Measurements from ENCODE around the gene STEAP4. TPM values are rescaled to one million over a fixed set of nuclear protein-coding genes. Genes with fewer than 3 reads are reported as not detected.

STEAP4 gene
- polyA plus RNA-seq, 1 donor (not counting 4 experiments of a cell fraction or from before 2014, with no cell fraction given): 2.0 TPM

- H3K9ac ChIP-seq (ENCODE audit: control insufficient read depth, extremely low read depth, insufficient read depth, low read length): no peak overlapping the region
- peaks cover 4% of the 10 kb centered on the region for H3K9me3 ChIP-seq (ENCODE audit: control insufficient read depth, low read depth, low read length)
- no peak overlapping the region for H2AFZ ChIP-seq (ENCODE audit: control insufficient read depth, low read length)
- no peaks in the 10 kb centered on the region for H3K36me3 ChIP-seq (ENCODE audit: control insufficient read depth in 2 of 2, extremely low read depth in 1 of 2, insufficient read depth in 2 of 2, low read length in 2 of 2)
- TF ChIP-seq, protein P1, sequence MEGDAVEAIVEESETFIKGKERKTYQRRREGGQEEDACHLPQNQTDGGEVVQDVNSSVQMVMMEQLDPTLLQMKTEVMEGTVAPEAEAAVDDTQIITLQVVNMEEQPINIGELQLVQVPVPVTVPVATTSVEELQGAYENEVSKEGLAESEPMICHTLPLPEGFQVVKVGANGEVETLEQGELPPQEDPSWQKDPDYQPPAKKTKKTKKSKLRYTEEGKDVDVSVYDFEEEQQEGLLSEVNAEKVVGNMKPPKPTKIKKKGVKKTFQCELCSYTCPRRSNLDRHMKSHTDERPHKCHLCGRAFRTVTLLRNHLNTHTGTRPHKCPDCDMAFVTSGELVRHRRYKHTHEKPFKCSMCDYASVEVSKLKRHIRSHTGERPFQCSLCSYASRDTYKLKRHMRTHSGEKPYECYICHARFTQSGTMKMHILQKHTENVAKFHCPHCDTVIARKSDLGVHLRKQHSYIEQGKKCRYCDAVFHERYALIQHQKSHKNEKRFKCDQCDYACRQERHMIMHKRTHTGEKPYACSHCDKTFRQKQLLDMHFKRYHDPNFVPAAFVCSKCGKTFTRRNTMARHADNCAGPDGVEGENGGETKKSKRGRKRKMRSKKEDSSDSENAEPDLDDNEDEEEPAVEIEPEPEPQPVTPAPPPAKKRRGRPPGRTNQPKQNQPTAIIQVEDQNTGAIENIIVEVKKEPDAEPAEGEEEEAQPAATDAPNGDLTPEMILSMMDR (optimal IDR thresholded peaks at IDR 0.05 in 1 of 3, IDR thresholded peaks at IDR 0.05 in 1 of 3, conservative IDR thresholded peaks at IDR 0.05 in 1 of 3; ENCODE audit: extremely low read depth in 1 of 3, insufficient read depth in 2 of 3, low read length in 3 of 3): no peak
- no peak for TF ChIP-seq EZH2 (IDR thresholded peaks at IDR 0.05; ENCODE audit: low read length)
- no peak overlapping the region for H3K27ac ChIP-seq (ENCODE audit: control insufficient read depth, insufficient read depth, low read length)
- no peaks in the 10 kb centered on the region for H3K4me1 ChIP-seq (ENCODE audit: control insufficient read depth, extremely low read depth, insufficient read depth, low read length)
- dilution Hi-C loops (cut with MboI; ENCODE audit: extremely low pct_ligation_motif_present, low sequenced_read_pairs): no loop called here
- no peaks in the 10 kb centered on the region for H3K79me2 ChIP-seq (ENCODE audit: control insufficient read depth, insufficient read depth, low read length)
- H3K4me3 ChIP-seq (ENCODE audit: control insufficient read depth in 2 of 3, extremely low read depth in 1 of 3, insufficient read depth in 2 of 3, low read depth in 1 of 3, low read length in 3 of 3): no peak overlapping the region
- DNase-seq (ENCODE audit: low read depth, low spot score): no peak
- no peaks in the 10 kb centered on the region for H4K20me1 ChIP-seq (ENCODE audit: control insufficient read depth, extremely low read depth, insufficient read depth, low read length)
- no peaks in the 10 kb centered on the region for H3K9me1 ChIP-seq (ENCODE audit: control insufficient read depth, extremely low read depth, insufficient read depth, low read length)
- no peak for FAIRE-seq
- no peak overlapping the region for H3K4me2 ChIP-seq (ENCODE audit: control insufficient read depth, extremely low read depth, insufficient read depth, low read depth, low read length)
- H3K27me3 ChIP-seq (ENCODE audit: control insufficient read depth, extremely low read depth, insufficient read depth, low read length): no peaks in the 10 kb centered on the region
Measured at GRCh38 chr7:88329532-88330463, 23.1 kb upstream of the STEAP4 start.

- no peaks in the 10 kb centered on the region for H3K79me2 ChIP-seq (ENCODE audit: control insufficient read depth, insufficient read depth, low read length)
- FAIRE-seq: no peak
- no peaks in the 10 kb centered on the region for H3K27me3 ChIP-seq (ENCODE audit: control insufficient read depth, extremely low read depth, insufficient read depth, low read length)
- H3K4me2 ChIP-seq (ENCODE audit: control insufficient read depth, extremely low read depth, insufficient read depth, low read depth, low read length): no peak overlapping the region
- TF ChIP-seq, protein P1 (optimal IDR thresholded peaks at IDR 0.05 in 1 of 3, IDR thresholded peaks at IDR 0.05 in 1 of 3, conservative IDR thresholded peaks at IDR 0.05 in 1 of 3; ENCODE audit: extremely low read depth in 1 of 3, insufficient read depth in 2 of 3, low read length in 3 of 3): no peak
- no peak for TF ChIP-seq EZH2 (IDR thresholded peaks at IDR 0.05; ENCODE audit: low read length)
- H3K4me1 ChIP-seq (ENCODE audit: control insufficient read depth, extremely low read depth, insufficient read depth, low read length): no peaks in the 10 kb centered on the region
- dilution Hi-C loops (cut with MboI; ENCODE audit: extremely low pct_ligation_motif_present, low sequenced_read_pairs): no loop called here
- H3K9me3 ChIP-seq (ENCODE audit: control insufficient read depth, low read depth, low read length): peaks cover 4% of the 10 kb centered on the region
- no peak overlapping the region for H3K9ac ChIP-seq (ENCODE audit: control insufficient read depth, extremely low read depth, insufficient read depth, low read length)
- no peak overlapping the region for H3K4me3 ChIP-seq (ENCODE audit: control insufficient read depth in 2 of 3, extremely low read depth in 1 of 3, insufficient read depth in 2 of 3, low read depth in 1 of 3, low read length in 3 of 3)
- H3K27ac ChIP-seq (ENCODE audit: control insufficient read depth, insufficient read depth, low read length): no peak overlapping the region
- no peaks in the 10 kb centered on the region for H3K9me1 ChIP-seq (ENCODE audit: control insufficient read depth, extremely low read depth, insufficient read depth, low read length)
- no peaks in the 10 kb centered on the region for H3K36me3 ChIP-seq (ENCODE audit: control insufficient read depth in 2 of 2, extremely low read depth in 1 of 2, insufficient read depth in 2 of 2, low read length in 2 of 2)
- no peaks in the 10 kb centered on the region for H4K20me1 ChIP-seq (ENCODE audit: control insufficient read depth, extremely low read depth, insufficient read depth, low read length)
- H2AFZ ChIP-seq (ENCODE audit: control insufficient read depth, low read length): no peak overlapping the region
- DNase-seq (ENCODE audit: low read depth, low spot score): no peak
Measured at GRCh38 chr7:88328787-88329186, 22.1 kb upstream of the STEAP4 start.

Data from keratinocyte (primary cell).